GM18526 (cell line): Measurements from ENCODE around the gene SLC35B2.
A peak's percentile ranks its signal among the peaks of the same experiment; 100 is the strongest.

Source experiments
- POLR2A ChIP-seq: IDR thresholded peaks from 3 replicates; pipeline ENCODE4 v1.6.1; 2011; ENCODE audit not compliant: insufficient read length; ENCODE audit errors: extremely low read depth

The SLC35B2 gene

GRCh38 chr6:44265007-44265721 lies 7.8 kb upstream of the SLC35B2 start, which contains the start of gene NFKBIE:
NFKBIE (minus strand) TSS chr6:44265551; CDS start chr6:44265346, 205 bp downstream.
- peak; percentile 87 for TF ChIP-seq POLR2A

GRCh38 chr6:44264154-44265006 lies 7.1 kb upstream of the SLC35B2 start:
- peak; percentile 38 for TF ChIP-seq POLR2A

- TF ChIP-seq POLR2A: peak; percentile 47
Measured at GRCh38 chr6:44263354-44264100, 6.2 kb upstream of the SLC35B2 start.

GRCh38 chr6:44262467-44263353 lies 5.4 kb upstream of the SLC35B2 start:
- TF ChIP-seq POLR2A: no peak

GRCh38 chr6:44261581-44261980 lies 4.3 kb upstream of the SLC35B2 start:
- no peak for TF ChIP-seq POLR2A

GRCh38 chr6:44260451-44261297 lies 3.3 kb upstream of the SLC35B2 start:
- no peak for TF ChIP-seq POLR2A

- TF ChIP-seq POLR2A: no peak
Measured at GRCh38 chr6:44260011-44260410, 2.7 kb upstream of the SLC35B2 start.

GRCh38 chr6:44258921-44259320 lies 1.6 kb upstream of the SLC35B2 start:
- no peak for TF ChIP-seq POLR2A

GRCh38 chr6:44258325-44258863 lies 1.1 kb upstream of the SLC35B2 start:
- no peak for TF ChIP-seq POLR2A

- TF ChIP-seq POLR2A: no peak
Measured at GRCh38 chr6:44257753-44258324, 511 bp upstream of the SLC35B2 start.

- no peak for TF ChIP-seq POLR2A
Measured at GRCh38 chr6:44256775-44257024, 628 bp downstream of the SLC35B2 start.

GRCh38 chr6:44255871-44256774 lies 1.2 kb downstream of the SLC35B2 start:
- TF ChIP-seq POLR2A: no peak
